B cell (primary cell): ENCODE results near the gene ACBD4.

Source experiments
- EZH2 ChIP-seq: IDR thresholded peaks from 2 replicates; pipeline ENCODE4 v1.6.1; 2012; ENCODE audit warnings: borderline replicate concordance, low read depth, mild to moderate bottlenecking, moderate library complexity, low read length; ENCODE audit not compliant: insufficient read depth, poor library complexity, severe bottlenecking
- TF ChIP-seq, protein P1 (sequence below): fragments of 200-600 bp; IDR thresholded peaks from one replicate; pipeline ENCODE4 v1.8.0; 2022; ENCODE audit warnings: antibody characterized with exemption, mild to moderate bottlenecking

DNA sequence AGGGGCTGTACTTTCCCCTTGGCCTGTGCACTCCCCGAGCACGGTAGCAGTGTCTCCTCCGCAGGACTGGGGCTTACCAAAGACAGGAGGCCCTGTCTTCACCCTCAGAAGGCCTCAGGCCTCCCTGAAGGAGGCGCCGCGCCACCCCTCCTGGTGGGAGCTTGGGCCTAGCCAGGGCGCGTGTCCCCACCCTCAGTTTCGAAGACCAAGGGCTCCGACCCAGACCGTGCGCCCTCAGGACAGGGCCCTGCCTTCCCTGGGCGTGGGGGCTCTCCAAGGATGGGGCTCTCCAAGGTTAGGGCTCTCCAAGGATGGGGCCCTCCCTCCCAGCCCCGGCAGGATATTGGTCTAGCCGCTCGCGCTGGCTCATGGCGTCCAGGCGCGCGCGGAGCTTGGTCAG lies 14.9 kb upstream of the ACBD4 start:
- TF ChIP-seq, protein P1, sequence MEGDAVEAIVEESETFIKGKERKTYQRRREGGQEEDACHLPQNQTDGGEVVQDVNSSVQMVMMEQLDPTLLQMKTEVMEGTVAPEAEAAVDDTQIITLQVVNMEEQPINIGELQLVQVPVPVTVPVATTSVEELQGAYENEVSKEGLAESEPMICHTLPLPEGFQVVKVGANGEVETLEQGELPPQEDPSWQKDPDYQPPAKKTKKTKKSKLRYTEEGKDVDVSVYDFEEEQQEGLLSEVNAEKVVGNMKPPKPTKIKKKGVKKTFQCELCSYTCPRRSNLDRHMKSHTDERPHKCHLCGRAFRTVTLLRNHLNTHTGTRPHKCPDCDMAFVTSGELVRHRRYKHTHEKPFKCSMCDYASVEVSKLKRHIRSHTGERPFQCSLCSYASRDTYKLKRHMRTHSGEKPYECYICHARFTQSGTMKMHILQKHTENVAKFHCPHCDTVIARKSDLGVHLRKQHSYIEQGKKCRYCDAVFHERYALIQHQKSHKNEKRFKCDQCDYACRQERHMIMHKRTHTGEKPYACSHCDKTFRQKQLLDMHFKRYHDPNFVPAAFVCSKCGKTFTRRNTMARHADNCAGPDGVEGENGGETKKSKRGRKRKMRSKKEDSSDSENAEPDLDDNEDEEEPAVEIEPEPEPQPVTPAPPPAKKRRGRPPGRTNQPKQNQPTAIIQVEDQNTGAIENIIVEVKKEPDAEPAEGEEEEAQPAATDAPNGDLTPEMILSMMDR: no peak
- TF ChIP-seq EZH2: no peak
